ENCODE results near the gene ANKLE1. TPM values are rescaled to one million over a fixed set of nuclear protein-coding genes. Genes with fewer than 3 reads are reported as not detected.

The ANKLE1 gene
- total RNA-seq, 1 donor from 2014 or later: 0.17 TPM

DNA sequence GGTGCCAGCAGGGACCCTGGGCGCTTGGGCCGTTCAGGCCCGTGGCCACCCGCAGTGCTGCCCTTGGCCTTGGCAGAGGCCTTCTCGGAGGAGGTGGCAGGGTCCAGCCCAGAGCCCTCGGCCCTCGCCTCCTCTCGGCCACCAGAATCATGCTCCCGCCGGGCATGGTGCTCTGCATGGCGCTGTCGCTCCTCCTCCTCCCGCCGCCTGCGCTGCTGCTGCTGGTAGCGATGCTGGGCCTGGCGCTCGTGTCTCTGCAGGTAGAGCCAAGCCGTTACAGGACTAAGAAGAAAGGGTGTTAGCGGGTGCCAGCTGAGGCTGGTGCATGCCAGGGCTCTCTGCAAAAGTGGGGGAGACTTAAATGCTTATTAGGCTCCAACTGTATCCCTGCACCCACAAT, 43.4 kb downstream of the ANKLE1 start:
- TF ChIP-seq, protein P1, sequence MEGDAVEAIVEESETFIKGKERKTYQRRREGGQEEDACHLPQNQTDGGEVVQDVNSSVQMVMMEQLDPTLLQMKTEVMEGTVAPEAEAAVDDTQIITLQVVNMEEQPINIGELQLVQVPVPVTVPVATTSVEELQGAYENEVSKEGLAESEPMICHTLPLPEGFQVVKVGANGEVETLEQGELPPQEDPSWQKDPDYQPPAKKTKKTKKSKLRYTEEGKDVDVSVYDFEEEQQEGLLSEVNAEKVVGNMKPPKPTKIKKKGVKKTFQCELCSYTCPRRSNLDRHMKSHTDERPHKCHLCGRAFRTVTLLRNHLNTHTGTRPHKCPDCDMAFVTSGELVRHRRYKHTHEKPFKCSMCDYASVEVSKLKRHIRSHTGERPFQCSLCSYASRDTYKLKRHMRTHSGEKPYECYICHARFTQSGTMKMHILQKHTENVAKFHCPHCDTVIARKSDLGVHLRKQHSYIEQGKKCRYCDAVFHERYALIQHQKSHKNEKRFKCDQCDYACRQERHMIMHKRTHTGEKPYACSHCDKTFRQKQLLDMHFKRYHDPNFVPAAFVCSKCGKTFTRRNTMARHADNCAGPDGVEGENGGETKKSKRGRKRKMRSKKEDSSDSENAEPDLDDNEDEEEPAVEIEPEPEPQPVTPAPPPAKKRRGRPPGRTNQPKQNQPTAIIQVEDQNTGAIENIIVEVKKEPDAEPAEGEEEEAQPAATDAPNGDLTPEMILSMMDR (IDR thresholded peaks at IDR 0.05; ENCODE audit: insufficient read depth, low read length, poor library complexity, severe bottlenecking): no peak
- no peak overlapping the region for H3K4me3 ChIP-seq (ENCODE audit: low read depth, low read length)
- peaks cover 5% of the 10 kb centered on the region for H3K36me3 ChIP-seq (ENCODE audit: control insufficient read depth, insufficient read depth, low read length)
- DNase-seq (ENCODE audit: low read depth): no peak
- peaks cover 10% of the 10 kb centered on the region for H3K27me3 ChIP-seq (ENCODE audit: control insufficient read depth, insufficient read depth, low read length)

DNA sequence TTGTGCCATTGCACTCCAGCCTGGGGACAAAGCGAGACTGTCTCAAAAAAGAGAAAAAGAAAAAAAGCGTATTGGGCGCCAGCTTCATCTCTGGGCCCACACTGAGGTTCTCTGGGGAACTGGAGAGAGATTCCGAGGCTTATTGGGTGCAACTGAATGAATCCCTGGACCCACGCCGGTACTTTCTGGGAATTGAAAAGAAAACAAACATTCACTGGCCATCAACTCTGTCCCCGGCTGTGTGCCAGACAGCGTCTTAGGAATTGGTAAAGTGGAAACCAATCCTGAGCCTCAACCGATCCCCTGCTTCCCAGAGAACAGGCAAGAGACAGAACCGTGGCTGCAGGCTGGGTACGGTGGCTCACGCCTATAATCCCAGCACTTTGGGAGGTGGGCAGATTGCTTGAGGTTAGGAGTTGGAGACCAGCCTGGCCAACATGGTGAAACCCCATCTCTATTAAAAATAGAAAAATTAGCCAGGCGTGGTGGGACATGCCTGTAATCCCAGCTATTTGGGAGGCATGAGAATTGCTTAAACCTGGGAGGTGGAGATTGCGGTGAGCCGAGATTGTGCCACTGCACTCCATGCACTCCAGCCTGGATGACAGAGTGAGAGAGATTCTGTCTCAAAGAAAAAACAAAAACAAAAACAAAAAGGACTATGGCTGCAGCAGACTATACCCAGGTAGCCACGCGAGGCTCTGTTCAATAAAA, 44.3 kb downstream of the ANKLE1 start:
- Histone ChIP-seq H3K36me3 (ENCODE audit: control insufficient read depth, insufficient read depth, low read length) (peaks cover 3% of the 10 kb centered on the region), H3K27me3 (ENCODE audit: control insufficient read depth, insufficient read depth, low read length) (peaks cover 11% of the 10 kb centered on the region), H3K4me3 (ENCODE audit: low read depth, low read length) (no peak overlapping the region)
- TF ChIP-seq, protein P1 (IDR thresholded peaks at IDR 0.05; ENCODE audit: insufficient read depth, low read length, poor library complexity, severe bottlenecking): no peak
- DNase-seq (ENCODE audit: low read depth): no peak

DNA sequence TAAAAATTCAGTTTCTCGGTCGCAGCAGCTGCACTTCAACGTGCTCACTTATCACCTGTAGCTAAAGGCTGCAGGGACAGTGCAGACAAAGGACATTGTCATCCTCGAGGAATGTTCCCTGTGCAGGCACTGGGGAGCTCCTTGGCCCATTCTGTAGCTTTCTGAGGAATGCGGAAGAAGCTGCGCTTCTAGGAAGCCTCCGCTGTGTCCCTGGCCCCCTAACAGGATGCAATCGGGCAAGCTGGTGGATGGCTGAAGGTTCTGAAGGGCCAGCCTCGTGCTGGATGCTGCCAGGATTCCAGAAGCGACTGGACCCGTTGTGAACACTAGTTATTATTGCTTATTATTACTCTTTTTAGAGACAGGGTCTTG, 44.9 kb downstream of the ANKLE1 start:
- no peak for DNase-seq (ENCODE audit: low read depth)
- peaks cover 11% of the 10 kb centered on the region for H3K27me3 ChIP-seq (ENCODE audit: control insufficient read depth, insufficient read depth, low read length)

DNA sequence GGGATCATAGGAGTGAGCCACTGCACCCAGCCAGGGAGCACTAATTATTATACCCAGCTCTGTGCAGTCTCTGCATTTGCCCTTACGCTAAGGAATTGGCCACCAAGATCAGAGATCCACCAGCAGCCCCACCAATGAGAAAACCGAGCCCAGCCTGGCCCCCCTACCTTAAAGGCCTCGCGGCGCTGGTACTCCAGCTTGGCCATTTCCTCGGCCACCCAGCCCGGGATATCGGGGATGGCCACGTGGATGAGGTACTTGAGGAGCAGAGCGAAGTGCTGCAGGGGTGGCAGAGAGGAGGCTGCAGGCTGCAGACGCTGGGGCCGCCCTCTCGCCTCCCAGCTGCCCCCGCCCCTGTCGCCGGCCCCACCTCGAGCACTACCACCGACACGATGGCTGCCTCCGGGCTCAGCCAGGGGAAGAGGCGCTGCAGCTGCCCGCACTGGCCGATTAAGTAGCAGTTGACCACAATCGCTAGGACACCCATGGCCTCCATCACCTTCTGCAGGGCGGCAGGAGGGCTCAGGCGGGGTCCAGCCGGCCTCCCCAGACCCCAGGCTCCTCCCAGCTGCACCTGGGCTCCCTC, 45.5 kb downstream of the ANKLE1 start:
- DNase-seq (ENCODE audit: low read depth): no peak
- H3K4me3 ChIP-seq (ENCODE audit: low read depth, low read length): no peak overlapping the region
- H3K27me3 ChIP-seq (ENCODE audit: control insufficient read depth, insufficient read depth, low read length): peaks cover 11% of the 10 kb centered on the region
- peaks cover 1% of the 10 kb centered on the region for H3K36me3 ChIP-seq (ENCODE audit: control insufficient read depth, insufficient read depth, low read length)
- TF ChIP-seq, protein P1 (IDR thresholded peaks at IDR 0.05; ENCODE audit: insufficient read depth, low read length, poor library complexity, severe bottlenecking): no peak

More for the DNA sequence above, 44.9 kb downstream of the ANKLE1 start:
- Histone ChIP-seq H3K4me3 (ENCODE audit: low read depth, low read length) (no peak overlapping the region), H3K36me3 (ENCODE audit: control insufficient read depth, insufficient read depth, low read length) (peaks cover 3% of the 10 kb centered on the region)
- TF ChIP-seq, protein P1 (IDR thresholded peaks at IDR 0.05; ENCODE audit: insufficient read depth, low read length, poor library complexity, severe bottlenecking): no peak

DNA sequence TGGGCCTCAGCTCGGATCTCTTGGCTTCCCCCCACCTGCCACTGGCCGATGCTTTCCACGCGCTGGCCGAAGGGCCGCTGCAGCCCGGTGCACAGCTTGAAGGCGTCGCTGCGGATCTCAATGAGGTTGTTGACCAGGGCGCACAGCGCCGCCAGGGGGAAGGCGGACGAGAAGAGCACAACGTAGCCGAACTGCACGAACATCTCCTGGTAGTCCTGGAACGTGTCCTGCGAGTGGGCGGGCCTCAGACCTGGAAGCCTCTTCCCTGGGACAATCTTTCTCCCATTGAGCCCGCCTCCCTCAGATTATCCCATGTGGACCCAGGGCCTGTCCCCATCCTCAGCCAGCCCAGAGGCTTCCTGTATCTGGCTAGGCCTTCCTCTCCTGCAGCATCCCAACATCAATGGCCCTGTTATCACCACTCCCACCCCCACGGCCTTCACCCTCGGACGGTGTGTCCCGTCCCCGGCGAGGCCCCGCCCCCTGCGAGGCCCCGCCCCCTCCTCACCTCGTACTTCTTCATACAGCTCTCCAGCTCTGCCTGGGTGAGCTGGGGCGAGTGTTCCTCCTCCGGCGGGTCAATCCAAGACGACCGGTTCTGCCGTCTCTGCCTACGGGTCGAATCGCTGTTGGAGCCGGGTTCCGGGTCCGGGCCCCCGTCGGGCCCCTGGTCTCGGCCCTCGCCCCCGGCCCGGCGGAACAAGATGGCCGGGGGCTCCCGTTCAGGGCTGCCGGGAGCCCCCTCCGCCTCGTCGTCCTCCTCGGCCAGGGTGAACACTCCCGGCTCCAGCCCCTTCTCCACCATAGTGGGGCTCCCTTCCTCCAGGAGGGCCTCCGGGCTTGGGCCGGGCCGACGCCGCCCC, 46.2 kb downstream of the ANKLE1 start:
- DNase-seq (ENCODE audit: low read depth): peak; percentile 61
- Histone ChIP-seq H3K4me3 (ENCODE audit: low read depth, low read length) (peak overlapping the region; percentile 26), H3K27me3 (ENCODE audit: control insufficient read depth, insufficient read depth, low read length) (peaks cover 11% of the 10 kb centered on the region), H3K36me3 (ENCODE audit: control insufficient read depth, insufficient read depth, low read length) (peaks cover 1% of the 10 kb centered on the region)
- TF ChIP-seq, protein P1 (IDR thresholded peaks at IDR 0.05; ENCODE audit: insufficient read depth, low read length, poor library complexity, severe bottlenecking): peak; percentile 65
